ENCODE results near the gene NKX6-2.

Gene NKX6-2

DNA sequence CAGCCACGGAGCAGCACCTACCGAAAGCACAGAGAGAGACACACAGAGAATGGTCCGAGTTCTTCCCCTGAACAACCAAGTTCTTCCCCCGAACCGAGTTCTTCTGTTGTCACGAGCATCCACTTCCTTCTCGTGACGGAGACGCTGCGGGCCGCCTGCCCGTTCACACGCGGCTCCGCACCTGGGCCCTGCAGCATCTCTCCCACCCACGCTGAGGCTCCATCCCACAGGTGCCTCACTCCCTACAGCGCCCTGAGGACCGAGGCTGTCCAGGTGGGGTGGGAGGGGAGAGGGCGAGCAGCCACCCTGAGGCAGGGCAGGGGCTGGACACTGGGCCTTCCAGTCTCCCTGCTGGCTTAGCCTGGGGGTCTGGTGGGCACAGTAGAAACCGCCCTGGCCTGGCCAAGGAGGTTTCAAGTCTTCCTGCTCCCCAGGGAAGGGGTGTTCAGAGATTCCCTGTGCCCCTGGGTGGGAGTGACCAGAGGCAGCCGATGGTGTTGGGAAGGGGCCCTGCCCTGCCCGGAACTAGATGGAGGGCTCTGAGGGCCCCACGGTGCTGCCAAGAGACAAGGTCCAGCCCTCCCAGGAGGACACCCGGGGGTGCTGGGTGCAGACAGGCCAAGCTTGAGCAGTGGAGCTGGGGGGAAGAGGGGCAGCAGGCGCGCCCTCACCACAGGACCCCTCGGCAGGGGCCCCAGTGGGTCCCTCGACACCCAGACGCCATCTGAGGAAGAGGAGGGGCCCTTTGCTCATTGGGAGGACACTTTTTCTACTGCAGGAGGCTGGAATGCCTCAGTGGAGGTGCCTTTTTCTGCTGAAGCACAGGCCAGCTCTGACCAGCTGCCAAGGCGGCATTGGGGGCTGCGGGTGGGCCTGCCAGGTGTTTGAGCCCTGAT lies 5.2 kb upstream of the NKX6-2 start:
- H2BK120ac ChIP-seq (ENCODE audit: low read depth, low read length): no peak overlapping the region
- no peak overlapping the region for H3K23ac ChIP-seq (ENCODE audit: low read length in 2 of 2)
- H2BK5ac ChIP-seq (ENCODE audit: low read depth, low read length, poor library complexity, severe bottlenecking): no peak overlapping the region
- H3K14ac ChIP-seq (ENCODE audit: low read length in 2 of 2): no peak overlapping the region
- peaks cover 28% of the 10 kb centered on the region for H3K4me1 ChIP-seq (ENCODE audit: control insufficient read depth, insufficient read depth, low read depth, low read length)
- H3K4ac ChIP-seq (ENCODE audit: low read depth in 1 of 2, low read length in 2 of 2): no peak overlapping the region
- H3K4me2 ChIP-seq (ENCODE audit: low read length, poor library complexity, severe bottlenecking): no peak overlapping the region
- H3K9me3 ChIP-seq (ENCODE audit: control insufficient read depth, low read length): no peaks in the 10 kb centered on the region
- no peak overlapping the region for H3K4me3 ChIP-seq (ENCODE audit: insufficient read depth in 1 of 2, low read depth in 1 of 2, low read length in 2 of 2)
- H3K18ac ChIP-seq (ENCODE audit: low read depth in 1 of 2, low read length in 2 of 2): no peak overlapping the region
- no peaks in the 10 kb centered on the region for H3K79me1 ChIP-seq (replicated peaks; ENCODE audit: low read length, poor library complexity, severe bottlenecking)
- no peak overlapping the region for H2AFZ ChIP-seq (ENCODE audit: low read depth, low read length)
- no peaks in the 10 kb centered on the region for H3K36me3 ChIP-seq (ENCODE audit: control insufficient read depth in 1 of 2, insufficient read depth in 2 of 2, low read depth in 1 of 2, low read length in 2 of 2)
- no peak overlapping the region for H3K27ac ChIP-seq (ENCODE audit: low read length, poor library complexity, severe bottlenecking)
- no peak for DNase-seq
- H2AK5ac ChIP-seq (ENCODE audit: low read length, severe bottlenecking): no peak overlapping the region
- no peak overlapping the region for H2BK12ac ChIP-seq (ENCODE audit: low read length in 2 of 2)
- no peak overlapping the region for H4K8ac ChIP-seq (ENCODE audit: low read length)
- no peak overlapping the region for H2BK15ac ChIP-seq (ENCODE audit: low read depth, poor library complexity, severe bottlenecking)
- no peak overlapping the region for H4K91ac ChIP-seq (ENCODE audit: low read length)
- WGBS: 85% methylated on average over 30 of the region's 31 CpGs
- no peak overlapping the region for H3K9ac ChIP-seq (ENCODE audit: low read length)
- H3K27me3 ChIP-seq (ENCODE audit: control insufficient read depth in 1 of 2, insufficient read depth in 1 of 2, low read length in 2 of 2): peaks cover 55 to 79% of the 10 kb centered on the region in 2 experiments

DNA sequence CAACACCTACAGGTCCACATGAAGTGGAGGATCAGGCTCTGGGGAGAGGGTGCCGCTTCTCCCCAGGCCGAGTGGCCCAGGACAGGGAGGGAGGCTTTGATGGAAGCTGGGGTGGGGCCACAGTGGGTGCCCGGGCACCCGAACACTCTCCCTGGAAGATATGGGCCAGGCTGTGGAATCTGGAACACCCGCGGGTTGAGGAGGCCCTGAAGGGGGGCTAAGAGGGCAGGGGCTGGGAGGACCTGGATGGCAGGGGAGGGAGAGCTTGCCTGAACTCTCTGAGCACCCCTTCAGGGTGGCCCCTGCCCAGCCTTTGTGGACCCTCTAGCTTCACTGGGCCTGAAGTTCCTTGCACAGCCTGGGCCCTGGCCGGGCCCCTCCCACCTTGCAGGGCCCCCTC lies 4.5 kb upstream of the NKX6-2 start:
- Histone ChIP-seq H3K4ac (ENCODE audit: low read depth in 1 of 2, low read length in 2 of 2) (no peak overlapping the region), H3K9me3 (ENCODE audit: control insufficient read depth, low read length) (no peaks in the 10 kb centered on the region), H2BK12ac (ENCODE audit: low read length in 2 of 2) (no peak overlapping the region), H2BK15ac (ENCODE audit: low read depth, poor library complexity, severe bottlenecking) (no peak overlapping the region), H3K4me1 (ENCODE audit: control insufficient read depth, insufficient read depth, low read depth, low read length) (peaks cover 31% of the 10 kb centered on the region), H4K8ac (ENCODE audit: low read length) (no peak overlapping the region), H3K9ac (ENCODE audit: low read length) (no peak overlapping the region), H3K14ac (ENCODE audit: low read length in 2 of 2) (no peak overlapping the region), H3K27ac (ENCODE audit: low read length, poor library complexity, severe bottlenecking) (no peak overlapping the region), H3K27me3 (ENCODE audit: control insufficient read depth in 1 of 2, insufficient read depth in 1 of 2, low read length in 2 of 2) (peaks cover 55 to 78% of the 10 kb centered on the region in 2 experiments), H3K36me3 (ENCODE audit: control insufficient read depth in 1 of 2, insufficient read depth in 2 of 2, low read depth in 1 of 2, low read length in 2 of 2) (no peaks in the 10 kb centered on the region), H2BK120ac (ENCODE audit: low read depth, low read length) (no peak overlapping the region), H4K91ac (ENCODE audit: low read length) (no peak overlapping the region), H3K4me2 (ENCODE audit: low read length, poor library complexity, severe bottlenecking) (no peak overlapping the region), H2AFZ (ENCODE audit: low read depth, low read length) (no peak overlapping the region), H2AK5ac (ENCODE audit: low read length, severe bottlenecking) (no peak overlapping the region), H2BK5ac (ENCODE audit: low read depth, low read length, poor library complexity, severe bottlenecking) (no peak overlapping the region), H3K23ac (ENCODE audit: low read length in 2 of 2) (no peak overlapping the region), H3K18ac (ENCODE audit: low read depth in 1 of 2, low read length in 2 of 2) (no peak overlapping the region), H3K79me1 (replicated peaks; ENCODE audit: low read length, poor library complexity, severe bottlenecking) (no peaks in the 10 kb centered on the region), H3K4me3 (ENCODE audit: insufficient read depth in 1 of 2, low read depth in 1 of 2, low read length in 2 of 2) (no peak overlapping the region)
- 81% methylated on average over 7 of the region's 7 CpGs for WGBS
- DNase-seq: no peak

DNA sequence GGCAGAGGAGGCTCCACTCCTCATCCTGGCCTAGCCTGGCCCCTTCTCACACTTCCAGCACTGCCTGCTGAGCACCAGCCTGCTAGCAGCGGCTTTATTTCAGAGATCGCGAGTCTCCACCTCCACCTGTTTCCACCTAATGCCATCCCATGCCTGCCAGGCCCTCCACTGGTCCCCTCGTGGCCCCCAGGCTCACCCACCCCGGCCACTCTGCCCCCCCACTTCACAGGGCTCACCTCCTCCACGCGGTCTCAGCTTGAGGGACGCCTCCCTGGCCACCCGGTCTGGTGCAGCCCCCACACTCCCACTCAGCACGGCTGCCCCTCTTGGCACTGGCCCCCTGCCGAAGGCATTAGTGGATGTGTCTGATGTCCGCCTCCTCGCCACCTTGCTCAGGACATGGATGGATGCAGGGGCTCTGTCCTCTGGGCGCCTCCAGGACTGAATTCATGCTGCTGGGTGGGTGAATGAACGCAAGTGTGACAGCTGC lies 3.8 kb upstream of the NKX6-2 start:
- Histone ChIP-seq H3K9ac (ENCODE audit: low read length) (no peak overlapping the region), H3K9me3 (ENCODE audit: control insufficient read depth, low read length) (no peaks in the 10 kb centered on the region), H2BK12ac (ENCODE audit: low read length in 2 of 2) (no peak overlapping the region), H2AK5ac (ENCODE audit: low read length, severe bottlenecking) (no peak overlapping the region), H3K27me3 (ENCODE audit: control insufficient read depth in 1 of 2, insufficient read depth in 1 of 2, low read length in 2 of 2) (peaks cover 57 to 77% of the 10 kb centered on the region in 2 experiments), H4K91ac (ENCODE audit: low read length) (no peak overlapping the region), H3K36me3 (ENCODE audit: control insufficient read depth in 1 of 2, insufficient read depth in 2 of 2, low read depth in 1 of 2, low read length in 2 of 2) (no peaks in the 10 kb centered on the region), H3K27ac (ENCODE audit: low read length, poor library complexity, severe bottlenecking) (no peak overlapping the region), H3K4me3 (ENCODE audit: insufficient read depth in 1 of 2, low read depth in 1 of 2, low read length in 2 of 2) (no peak overlapping the region), H4K8ac (ENCODE audit: low read length) (no peak overlapping the region), H3K4me1 (ENCODE audit: control insufficient read depth, insufficient read depth, low read depth, low read length) (peaks cover 36% of the 10 kb centered on the region), H3K4me2 (ENCODE audit: low read length, poor library complexity, severe bottlenecking) (no peak overlapping the region), H3K14ac (ENCODE audit: low read length in 2 of 2) (no peak overlapping the region), H3K4ac (ENCODE audit: low read depth in 1 of 2, low read length in 2 of 2) (no peak overlapping the region), H2BK120ac (ENCODE audit: low read depth, low read length) (no peak overlapping the region), H2BK15ac (ENCODE audit: low read depth, poor library complexity, severe bottlenecking) (no peak overlapping the region), H3K79me1 (replicated peaks; ENCODE audit: low read length, poor library complexity, severe bottlenecking) (no peaks in the 10 kb centered on the region), H3K18ac (ENCODE audit: low read depth in 1 of 2, low read length in 2 of 2) (no peak overlapping the region), H2BK5ac (ENCODE audit: low read depth, low read length, poor library complexity, severe bottlenecking) (no peak overlapping the region), H2AFZ (ENCODE audit: low read depth, low read length) (no peak overlapping the region), H3K23ac (ENCODE audit: low read length in 2 of 2) (no peak overlapping the region)
- WGBS: 82% methylated on average over 15 of the region's 15 CpGs
- DNase-seq: no peak

DNA sequence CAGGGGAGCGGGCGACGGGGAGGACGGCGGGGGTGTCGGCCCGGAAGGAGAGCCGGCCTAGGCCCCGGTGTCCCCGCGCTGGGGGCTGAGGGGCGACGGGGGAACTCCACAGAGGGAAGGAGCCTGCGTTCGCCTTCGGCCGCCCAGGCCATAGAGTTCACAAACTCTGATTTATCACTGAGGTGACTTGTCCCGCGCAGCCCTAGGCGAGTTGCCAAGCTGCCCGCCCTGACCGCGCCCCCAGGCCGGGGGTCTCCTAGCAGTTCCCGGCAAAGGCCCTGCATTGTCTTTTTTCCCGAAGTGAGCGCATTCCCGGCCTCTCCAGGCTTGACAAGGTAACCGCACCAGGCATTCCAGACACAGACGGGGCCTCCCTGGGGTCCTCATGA lies 2.9 kb upstream of the NKX6-2 start:
- Histone ChIP-seq H3K36me3 (ENCODE audit: control insufficient read depth in 1 of 2, insufficient read depth in 2 of 2, low read depth in 1 of 2, low read length in 2 of 2) (peaks cover 0 to 7% of the 10 kb centered on the region in 2 experiments), H2BK120ac (ENCODE audit: low read depth, low read length) (no peak overlapping the region), H2BK5ac (ENCODE audit: low read depth, low read length, poor library complexity, severe bottlenecking) (no peak overlapping the region), H2AK5ac (ENCODE audit: low read length, severe bottlenecking) (no peak overlapping the region), H3K9ac (ENCODE audit: low read length) (no peak overlapping the region), H3K27me3 (ENCODE audit: control insufficient read depth in 1 of 2, insufficient read depth in 1 of 2, low read length in 2 of 2) (peaks cover 63 to 80% of the 10 kb centered on the region in 2 experiments), H3K4me1 (ENCODE audit: control insufficient read depth, insufficient read depth, low read depth, low read length) (peaks cover 38% of the 10 kb centered on the region), H4K8ac (ENCODE audit: low read length) (no peak overlapping the region), H3K4me3 (ENCODE audit: insufficient read depth in 1 of 2, low read depth in 1 of 2, low read length in 2 of 2) (no peak overlapping the region), H3K23ac (ENCODE audit: low read length in 2 of 2) (no peak overlapping the region), H3K9me3 (ENCODE audit: control insufficient read depth, low read length) (no peaks in the 10 kb centered on the region), H3K4ac (ENCODE audit: low read depth in 1 of 2, low read length in 2 of 2) (no peak overlapping the region), H3K14ac (ENCODE audit: low read length in 2 of 2) (no peak overlapping the region), H3K4me2 (ENCODE audit: low read length, poor library complexity, severe bottlenecking) (peak overlapping the region; percentile 50), H2BK15ac (ENCODE audit: low read depth, poor library complexity, severe bottlenecking) (no peak overlapping the region), H2BK12ac (ENCODE audit: low read length in 2 of 2) (no peak overlapping the region), H3K79me1 (replicated peaks; ENCODE audit: low read length, poor library complexity, severe bottlenecking) (no peaks in the 10 kb centered on the region), H3K18ac (ENCODE audit: low read depth in 1 of 2, low read length in 2 of 2) (no peak overlapping the region), H3K27ac (ENCODE audit: low read length, poor library complexity, severe bottlenecking) (no peak overlapping the region), H2AFZ (ENCODE audit: low read depth, low read length) (no peak overlapping the region), H4K91ac (ENCODE audit: low read length) (no peak overlapping the region)
- DNase-seq: no peak
- WGBS: 6% methylated on average over 26 of the region's 30 CpGs

Measured in mesenchymal stem cell (in vitro differentiated cells and primary cell).